Caco-2 (cell line): ENCODE data around the gene FBLN1. TPM values are rescaled to one million over a fixed set of nuclear protein-coding genes. Genes with fewer than 3 reads are reported as not detected.
A peak's percentile ranks its signal among the peaks of the same experiment; 100 is the strongest.

Source experiments
- BruUV-seq: library from RNA; stranded (reverse); fragments of 400-500 nt; replicated peaks from 2 replicates; lab custom pipeline; 2021; lab: Mats Ljungman, UMichigan
- CTCF ChIA-PET: fragments of 300-600 bp; sonication (Branson Sonifier 250); formaldehyde crosslinking; loops from one replicate; lab custom pipeline; 2022; ENCODE audit warnings: antibody characterized with exemption; lab: Charles Lee
- POLR2A ChIA-PET: fragments of 300-600 bp; sonication (Branson Sonifier 250); formaldehyde crosslinking; loops from one replicate; lab custom pipeline; 2022; ENCODE audit warnings: antibody characterized with exemption; lab: Charles Lee
- DNase-seq, 2 experiments: peaks; one replicate each; pipeline versions ENCODE4 v3.0.0 to v3.0.0-alpha.2; 2020 to 2022
- H3K27me3 ChIP-seq: replicated peaks from 2 replicates; pipeline ENCODE4 v1.6.0; 2011; ENCODE audit warnings: low read length; ENCODE audit not compliant: control insufficient read depth, insufficient read depth
- H3K36me3 ChIP-seq: 2 replicates; pipeline ENCODE4 v1.5.1; 2011; ENCODE audit warnings: low read length; ENCODE audit not compliant: control insufficient read depth, insufficient read depth
- H3K4me1 ChIP-seq: fragments of 250-450 bp; sonication (Bioruptor Pico); 2 replicates; pipeline ENCODE4 v1.5.1; 2020; ENCODE audit warnings: mild to moderate bottlenecking
- H3K4me3 ChIP-seq: 2 replicates; pipeline ENCODE4 v1.5.1; 2011; ENCODE audit warnings: low read depth, mild to moderate bottlenecking, control low read depth, low read length
- H3K9me3 ChIP-seq: fragments of 250-450 bp; sonication (Bioruptor Pico); 2 replicates; pipeline ENCODE4 v1.5.1; 2020; ENCODE audit warnings: mild to moderate bottlenecking, moderate library complexity
- H3K27ac Mint-ChIP-seq: one replicate; pipeline ENCODE4 v1.8.0; 2022; ENCODE audit warnings: mixed read lengths; ENCODE audit not compliant: unreplicated experiment
- H3K27me3 Mint-ChIP-seq: one replicate; pipeline ENCODE4 v1.8.0; 2022; ENCODE audit warnings: mixed read lengths; ENCODE audit not compliant: insufficient read depth, unreplicated experiment
- H3K36me3 Mint-ChIP-seq: one replicate; pipeline ENCODE4 v1.8.0; 2022; ENCODE audit warnings: mild to moderate bottlenecking, mixed read lengths; ENCODE audit not compliant: insufficient read depth, unreplicated experiment
- H3K4me1 Mint-ChIP-seq: one replicate; pipeline ENCODE4 v1.8.0; 2022; ENCODE audit warnings: low read depth, mixed read lengths; ENCODE audit not compliant: unreplicated experiment
- H3K4me3 Mint-ChIP-seq: one replicate; pipeline ENCODE4 v1.8.0; 2022; ENCODE audit warnings: mild to moderate bottlenecking, moderate library complexity, mixed read lengths; ENCODE audit not compliant: unreplicated experiment
- H3K9me3 Mint-ChIP-seq: one replicate; pipeline ENCODE4 v1.8.0; 2022; ENCODE audit warnings: mixed read lengths; ENCODE audit not compliant: unreplicated experiment
- intact Hi-C: fragments of 100-400 bp; cut with micrococcal nuclease; formaldehyde crosslinking; loops from one replicate; pipeline ENCODE4 v1.10.0; 2022; ENCODE audit not compliant: unreplicated experiment
- total RNA-seq: library from RNA; stranded (reverse); gene quantifications from 2 replicates; pipeline ENCODE4 v1.2.3, GENCODE V29; 2022
- TF ChIP-seq, protein P1 (sequence below), 2 experiments: fragments of 200-600 bp in 1 of 2; IDR thresholded peaks; 1 replicate in 1 of 2; 2 replicates in 1 of 2; pipeline versions ENCODE4 v1.5.1 to v1.8.0; 2011 to 2022; ENCODE audit warnings: antibody characterized with exemption in 1 of 2, control low read depth in 1 of 2, inconsistent platforms in 1 of 2, low read depth in 1 of 2, low read length in 1 of 2, mild to moderate bottlenecking in 1 of 2, moderate library complexity in 1 of 2; ENCODE audit not compliant: insufficient read depth in 1 of 2, severe bottlenecking in 1 of 2, unreplicated experiment in 1 of 2

The FBLN1 gene
- total RNA-seq, 1 experiment from 2014 or later, result 519 TPM

DNA sequence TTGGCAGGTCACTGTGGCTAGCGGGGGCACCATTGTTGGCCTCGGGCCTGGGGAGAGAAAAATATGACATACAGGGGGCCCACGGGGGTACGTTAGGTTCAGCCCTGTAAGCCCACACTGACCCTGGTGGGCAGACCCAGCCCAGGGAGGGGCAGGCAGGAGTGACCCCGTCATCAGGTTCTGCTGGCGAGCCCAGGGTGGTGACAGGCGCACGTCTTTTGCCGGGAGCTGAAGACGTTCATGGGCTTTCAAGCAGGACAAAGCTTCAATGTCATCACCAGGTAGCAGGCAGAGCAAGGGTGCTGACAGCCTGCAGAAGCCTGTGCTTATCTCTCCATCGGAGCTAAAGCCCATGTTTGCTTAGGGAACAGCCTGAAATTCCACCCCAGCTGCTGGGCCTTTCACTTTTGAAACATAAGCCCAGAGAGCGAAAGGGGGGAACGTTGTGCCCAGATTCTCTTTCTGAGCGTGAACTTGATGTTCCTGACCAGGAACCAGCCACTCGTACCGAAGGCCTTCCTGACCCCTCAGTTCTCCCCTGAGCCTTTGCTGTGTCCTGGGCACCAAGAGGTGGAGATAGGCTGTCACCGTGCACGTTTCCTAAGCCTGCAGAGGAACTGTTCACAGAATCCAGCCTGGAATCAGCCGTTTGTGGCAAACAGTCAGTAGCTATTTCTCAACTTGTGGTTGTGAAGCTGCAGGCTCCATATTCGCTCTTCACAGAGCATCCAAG lies 94.9 kb downstream of the FBLN1 start:
- DNase-seq, result peak; percentile 76 to 83
- Mint-ChIP-seq H3K27me3 (no peaks in the 10 kb centered on the region), H3K4me1 (no peaks in the 10 kb centered on the region), H3K36me3 (no peaks in the 10 kb centered on the region), H3K27ac (peak overlapping the region; percentile 46), H3K9me3 (no peaks in the 10 kb centered on the region), H3K4me3 (peak overlapping the region; percentile 43)
- CTCF ChIA-PET, result no interaction called here
- H3K36me3 ChIP-seq, result peaks cover 2% of the 10 kb centered on the region
- TF ChIP-seq, protein P1, sequence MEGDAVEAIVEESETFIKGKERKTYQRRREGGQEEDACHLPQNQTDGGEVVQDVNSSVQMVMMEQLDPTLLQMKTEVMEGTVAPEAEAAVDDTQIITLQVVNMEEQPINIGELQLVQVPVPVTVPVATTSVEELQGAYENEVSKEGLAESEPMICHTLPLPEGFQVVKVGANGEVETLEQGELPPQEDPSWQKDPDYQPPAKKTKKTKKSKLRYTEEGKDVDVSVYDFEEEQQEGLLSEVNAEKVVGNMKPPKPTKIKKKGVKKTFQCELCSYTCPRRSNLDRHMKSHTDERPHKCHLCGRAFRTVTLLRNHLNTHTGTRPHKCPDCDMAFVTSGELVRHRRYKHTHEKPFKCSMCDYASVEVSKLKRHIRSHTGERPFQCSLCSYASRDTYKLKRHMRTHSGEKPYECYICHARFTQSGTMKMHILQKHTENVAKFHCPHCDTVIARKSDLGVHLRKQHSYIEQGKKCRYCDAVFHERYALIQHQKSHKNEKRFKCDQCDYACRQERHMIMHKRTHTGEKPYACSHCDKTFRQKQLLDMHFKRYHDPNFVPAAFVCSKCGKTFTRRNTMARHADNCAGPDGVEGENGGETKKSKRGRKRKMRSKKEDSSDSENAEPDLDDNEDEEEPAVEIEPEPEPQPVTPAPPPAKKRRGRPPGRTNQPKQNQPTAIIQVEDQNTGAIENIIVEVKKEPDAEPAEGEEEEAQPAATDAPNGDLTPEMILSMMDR (IDR thresholded peaks at IDR 0.05; ENCODE audit: insufficient read depth in 1 of 2, low read depth in 1 of 2, low read length in 1 of 2, severe bottlenecking in 1 of 2, unreplicated experiment in 1 of 2), result no peak
- no peak overlapping the region; the same call in 1 of the 2 replicates for H3K4me3 ChIP-seq
- H3K27me3 ChIP-seq, result no peaks in the 10 kb centered on the region
- peaks cover 19% of the 10 kb centered on the region for H3K4me1 ChIP-seq
- POLR2A ChIA-PET, result interaction anchor here (0.5 to 0.7 kb wide), 4 partner anchors 10 to 705 kb away, joined by 3 to 8 read pairs (median 4); partner anchors contain the start of gene ATXN10
- intact Hi-C loops, result no loop called here
- no TSS peak for BruUV-seq
- H3K9me3 ChIP-seq, result no peaks in the 10 kb centered on the region

DNA sequence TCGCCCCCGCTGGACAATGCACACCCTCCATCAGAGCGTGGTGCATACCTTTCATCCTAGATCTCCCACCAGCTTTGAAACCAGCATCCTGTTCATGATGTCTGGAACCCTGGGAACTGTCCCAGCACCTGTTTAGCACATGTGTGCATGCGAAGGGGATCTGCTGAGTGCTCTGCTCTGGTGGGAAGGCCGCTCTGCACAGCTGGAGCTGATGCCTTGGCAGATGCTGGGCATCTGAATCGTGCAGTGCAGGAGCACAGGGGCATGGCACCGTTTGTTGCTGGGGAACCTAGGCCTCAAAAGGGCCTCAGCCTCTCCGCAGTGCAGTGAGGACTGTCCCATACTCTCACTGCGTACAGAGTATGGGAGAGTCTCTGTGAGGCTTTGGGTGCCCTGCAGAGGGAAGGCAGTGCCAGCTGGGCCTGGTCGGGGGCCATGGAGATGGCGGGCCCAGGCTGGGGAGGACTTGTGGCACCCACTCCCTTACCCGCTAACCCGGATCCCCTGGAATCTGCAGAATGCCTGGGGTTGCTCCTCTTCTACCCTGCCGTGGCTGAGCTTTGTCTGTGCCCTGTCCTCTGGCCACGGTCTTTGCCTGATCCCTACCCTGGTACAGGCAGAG lies 96.0 kb downstream of the FBLN1 start:
- ChIA-PET POLR2A (interaction anchor here (0.5 to 0.6 kb wide), 2 partner anchors 73 to 704 kb away, joined by 3 to 8 read pairs; partner anchors contain the start of gene ATXN10), CTCF (no interaction called here)
- Mint-ChIP-seq H3K4me3 (peak overlapping the region; percentile 27), H3K4me1 (peaks cover 6% of the 10 kb centered on the region), H3K27me3 (no peaks in the 10 kb centered on the region), H3K9me3 (no peaks in the 10 kb centered on the region), H3K27ac (no peak overlapping the region), H3K36me3 (peaks cover 5% of the 10 kb centered on the region)
- TF ChIP-seq, protein P1 (IDR thresholded peaks at IDR 0.05; ENCODE audit: insufficient read depth in 1 of 2, low read depth in 1 of 2, low read length in 1 of 2, severe bottlenecking in 1 of 2, unreplicated experiment in 1 of 2), result no peak
- H3K27me3 ChIP-seq, result no peaks in the 10 kb centered on the region
- no peak for DNase-seq
- no peak overlapping the region for H3K4me3 ChIP-seq
- H3K4me1 ChIP-seq, result peaks cover 19% of the 10 kb centered on the region
- intact Hi-C loops, result no loop called here
- H3K9me3 ChIP-seq, result no peaks in the 10 kb centered on the region
- BruUV-seq, result no TSS peak
- peaks cover 2% of the 10 kb centered on the region; the same call in 1 of the 2 replicates for H3K36me3 ChIP-seq

DNA sequence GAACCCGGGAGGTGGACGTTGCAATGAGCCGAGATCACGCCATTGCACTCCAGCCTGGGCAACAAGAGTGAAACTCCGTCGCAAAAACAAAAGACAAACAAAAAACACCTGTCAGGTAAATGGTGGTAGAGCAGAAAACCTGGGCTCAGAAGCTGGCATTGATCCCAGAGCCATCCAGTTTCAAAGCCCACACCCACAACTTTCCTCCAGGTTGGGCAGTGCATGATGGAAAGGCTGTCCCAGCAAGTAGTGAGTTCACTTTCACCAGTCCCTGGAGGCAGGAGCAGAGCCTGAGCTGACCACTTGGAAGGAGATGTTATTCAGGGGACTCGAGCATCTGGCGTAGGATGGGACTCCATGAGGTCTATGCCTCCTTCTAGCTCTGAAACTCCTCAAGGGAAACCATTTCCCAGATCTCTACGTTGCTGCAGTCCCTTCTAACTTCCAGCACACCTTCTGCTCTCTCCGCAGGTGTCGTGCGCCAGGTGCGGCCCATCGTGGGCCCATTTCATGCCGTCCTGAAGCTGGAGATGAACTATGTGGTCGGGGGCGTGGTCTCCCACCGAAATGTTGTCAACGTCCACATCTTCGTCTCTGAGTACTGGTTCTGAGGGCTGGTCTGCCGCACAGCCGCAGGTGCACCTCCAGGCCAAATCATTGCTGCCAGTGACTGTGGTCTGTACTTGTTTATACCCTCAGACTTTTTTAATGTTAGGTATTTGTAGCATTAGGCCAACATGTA lies 97.3 kb downstream of the FBLN1 start:
- no peak for DNase-seq
- Mint-ChIP-seq H3K4me3 (no peak overlapping the region), H3K36me3 (peaks cover 5% of the 10 kb centered on the region), H3K27me3 (no peaks in the 10 kb centered on the region), H3K9me3 (no peaks in the 10 kb centered on the region), H3K4me1 (peaks cover 11% of the 10 kb centered on the region), H3K27ac (no peak overlapping the region)
- Histone ChIP-seq H3K36me3 (peaks cover 2% of the 10 kb centered on the region; the same call in 1 of the 2 replicates), H3K4me3 (no peak overlapping the region), H3K9me3 (no peaks in the 10 kb centered on the region), H3K4me1 (peaks cover 30% of the 10 kb centered on the region), H3K27me3 (no peaks in the 10 kb centered on the region)
- ChIA-PET CTCF (no interaction called here), POLR2A (no interaction called here)
- TF ChIP-seq, protein P1 (IDR thresholded peaks at IDR 0.05; ENCODE audit: insufficient read depth in 1 of 2, low read depth in 1 of 2, low read length in 1 of 2, severe bottlenecking in 1 of 2, unreplicated experiment in 1 of 2), result no peak
- BruUV-seq, result no TSS peak
- intact Hi-C loops, result no loop called here
